Measurements from ENCODE around the gene LETM1. TPM values are rescaled to one million over a fixed set of nuclear protein-coding genes. Genes with fewer than 3 reads are reported as not detected.

LETM1 gene
- total and polyA plus RNA-seq, 2 of the 13 experiments (the other 11 are each of a cell fraction or from before 2014, with no cell fraction given) = 9.7 to 41.6 TPM

DNA sequence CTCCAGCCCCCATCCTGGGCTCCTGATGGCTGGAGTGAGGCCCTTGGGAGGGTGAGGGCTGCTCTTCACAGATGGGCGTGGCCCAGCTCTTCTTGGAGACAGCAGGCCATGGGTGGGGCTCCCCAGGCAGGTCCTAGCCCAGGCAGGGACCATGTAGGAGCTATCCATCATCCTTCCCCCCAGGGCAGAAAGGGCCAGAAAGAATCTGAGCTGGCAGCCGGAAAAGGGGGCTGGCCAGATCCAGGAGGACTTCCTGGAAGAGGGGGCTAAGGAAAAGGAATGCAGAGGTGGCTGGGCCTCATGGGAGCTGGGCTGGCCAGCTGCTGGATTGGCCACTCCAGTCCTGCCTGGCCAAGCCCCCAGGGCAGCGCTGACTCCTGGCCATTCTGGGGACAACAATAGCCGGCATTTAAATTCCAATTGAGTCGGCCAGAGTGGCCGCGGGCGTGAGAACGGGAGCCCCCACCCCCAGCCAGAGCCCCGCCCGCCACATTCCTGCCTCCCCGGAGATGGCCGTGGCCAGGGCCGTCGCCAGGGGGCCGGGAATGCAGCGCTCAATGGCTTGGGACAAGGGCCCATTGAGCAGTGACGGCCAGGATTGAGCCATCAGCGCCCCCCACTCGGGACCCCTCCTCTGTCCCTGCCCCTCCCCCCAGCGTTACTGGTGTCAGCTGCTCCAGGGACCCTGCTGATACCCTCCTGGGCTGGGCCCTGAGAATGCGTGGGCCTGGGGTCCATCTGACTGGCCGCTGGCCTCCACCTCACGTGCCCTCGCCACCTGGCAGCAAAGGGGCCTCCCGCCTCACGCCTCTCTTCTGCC, 77.9 kb downstream of the LETM1 start (continued):
- TF ChIP-seq, protein P1, sequence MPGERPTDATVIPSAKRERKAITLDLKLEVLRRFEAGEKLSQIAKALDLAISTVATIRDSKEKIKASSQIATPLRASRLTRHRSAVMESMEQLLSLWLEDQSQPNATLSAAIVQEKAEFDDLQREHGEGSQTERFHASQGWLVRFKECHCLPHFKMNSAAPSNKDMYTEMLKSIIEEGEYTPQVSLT (CRISPR knock-in tag; IDR thresholded peaks at IDR 0.05; ENCODE audit: borderline replicate concordance, low read depth) = no peak
- TF ChIP-seq ZNF350 (CRISPR knock-in tag; IDR thresholded peaks at IDR 0.05; ENCODE audit: borderline replicate concordance, low read depth) = no peak
- no peak for TF ChIP-seq KAT2B (IDR thresholded peaks at IDR 0.05; ENCODE audit: borderline replicate concordance, low read depth, low read length)
- TF ChIP-seq ZNF737 (CRISPR knock-in tag; IDR thresholded peaks at IDR 0.05; ENCODE audit: borderline replicate concordance) = no peak
- no peak for TF ChIP-seq ZNF10 (CRISPR knock-in tag; IDR thresholded peaks at IDR 0.05; ENCODE audit: borderline replicate concordance, low read depth)
- TF ChIP-seq TAF15 (IDR thresholded peaks at IDR 0.05; ENCODE audit: low read depth, low read length, poor library complexity, severe bottlenecking) = no peak
- TF ChIP-seq, protein P2, sequence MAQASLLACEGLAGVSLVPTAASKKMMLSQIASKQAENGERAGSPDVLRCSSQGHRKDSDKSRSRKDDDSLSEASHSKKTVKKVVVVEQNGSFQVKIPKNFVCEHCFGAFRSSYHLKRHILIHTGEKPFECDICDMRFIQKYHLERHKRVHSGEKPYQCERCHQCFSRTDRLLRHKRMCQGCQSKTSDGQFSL (CRISPR knock-in tag; IDR thresholded peaks at IDR 0.05) = no peak
- TF ChIP-seq ZBTB38 (CRISPR knock-in tag; IDR thresholded peaks at IDR 0.05) = peak; percentile 10; the same call in 1 of the 2 replicates
- TF ChIP-seq ETV6 (CRISPR knock-in tag; conservative IDR thresholded peaks at IDR 0.05) = no peak
- TF ChIP-seq, protein P3, sequence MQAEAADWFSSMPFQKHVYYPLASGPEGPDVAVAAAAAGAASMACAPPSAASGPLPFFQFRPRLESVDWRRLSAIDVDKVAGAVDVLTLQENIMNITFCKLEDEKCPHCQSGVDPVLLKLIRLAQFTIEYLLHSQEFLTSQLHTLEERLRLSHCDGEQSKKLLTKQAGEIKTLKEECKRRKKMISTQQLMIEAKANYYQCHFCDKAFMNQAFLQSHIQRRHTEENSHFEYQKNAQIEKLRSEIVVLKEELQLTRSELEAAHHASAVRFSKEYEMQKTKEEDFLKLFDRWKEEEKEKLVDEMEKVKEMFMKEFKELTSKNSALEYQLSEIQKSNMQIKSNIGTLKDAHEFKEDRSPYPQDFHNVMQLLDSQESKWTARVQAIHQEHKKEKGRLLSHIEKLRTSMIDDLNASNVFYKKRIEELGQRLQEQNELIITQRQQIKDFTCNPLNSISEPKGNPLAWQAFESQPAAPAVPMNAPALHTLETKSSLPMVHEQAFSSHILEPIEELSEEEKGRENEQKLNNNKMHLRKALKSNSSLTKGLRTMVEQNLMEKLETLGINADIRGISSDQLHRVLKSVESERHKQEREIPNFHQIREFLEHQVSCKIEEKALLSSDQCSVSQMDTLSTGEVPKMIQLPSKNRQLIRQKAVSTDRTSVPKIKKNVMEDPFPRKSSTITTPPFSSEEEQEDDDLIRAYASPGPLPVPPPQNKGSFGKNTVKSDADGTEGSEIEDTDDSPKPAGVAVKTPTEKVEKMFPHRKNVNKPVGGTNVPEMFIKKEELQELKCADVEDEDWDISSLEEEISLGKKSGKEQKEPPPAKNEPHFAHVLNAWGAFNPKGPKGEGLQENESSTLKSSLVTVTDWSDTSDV (CRISPR knock-in tag; IDR thresholded peaks at IDR 0.05) = no peak
- TF ChIP-seq, protein P4, sequence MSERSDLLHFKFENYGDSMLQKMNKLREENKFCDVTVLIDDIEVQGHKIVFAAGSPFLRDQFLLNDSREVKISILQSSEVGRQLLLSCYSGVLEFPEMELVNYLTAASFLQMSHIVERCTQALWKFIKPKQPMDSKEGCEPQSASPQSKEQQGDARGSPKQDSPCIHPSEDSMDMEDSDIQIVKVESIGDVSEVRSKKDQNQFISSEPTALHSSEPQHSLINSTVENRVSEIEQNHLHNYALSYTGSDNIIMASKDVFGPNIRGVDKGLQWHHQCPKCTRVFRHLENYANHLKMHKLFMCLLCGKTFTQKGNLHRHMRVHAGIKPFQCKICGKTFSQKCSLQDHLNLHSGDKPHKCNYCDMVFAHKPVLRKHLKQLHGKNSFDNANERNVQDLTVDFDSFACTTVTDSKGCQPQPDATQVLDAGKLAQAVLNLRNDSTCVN (CRISPR knock-in tag; IDR thresholded peaks at IDR 0.05; ENCODE audit: borderline replicate concordance) = no peak; the same call in 1 of the 2 replicates
- TF ChIP-seq ZNF558 (CRISPR knock-in tag; IDR thresholded peaks at IDR 0.05; ENCODE audit: borderline replicate concordance) = peak; percentile 54; the same call in 1 of the 2 replicates
- TF ChIP-seq KLF13 (CRISPR knock-in tag; IDR thresholded peaks at IDR 0.05) = no peak
- TF ChIP-seq ZNF564 (CRISPR knock-in tag; IDR thresholded peaks at IDR 0.05) = no peak
- TF ChIP-seq ZNF337 (CRISPR knock-in tag; IDR thresholded peaks at IDR 0.05; ENCODE audit: borderline replicate concordance, low read depth) = no peak
- TF ChIP-seq ZNF777 (CRISPR knock-in tag; IDR thresholded peaks at IDR 0.05) = 0 out of 2 replicates have a peak, but pooled peaks have one; percentile 44
- no peak for TF ChIP-seq KDM5A (IDR thresholded peaks at IDR 0.05; ENCODE audit: borderline replicate concordance, low read length)
- peak; percentile 30; the same call in 1 of the 2 replicates for TF ChIP-seq ZFX (CRISPR knock-in tag; IDR thresholded peaks at IDR 0.05; ENCODE audit: low read depth)
